GM23338 (cell line): ENCODE data around the gene DENND4A. TPM values are rescaled to one million over a fixed set of nuclear protein-coding genes. Genes with fewer than 3 reads are reported as not detected.

Experiments used
- ATAC-seq: fragments of 200-7000 bp; cut with Tn5 transposase; 3 replicates; pipeline ENCODE4 v1.9.1; 2020
- DNase-seq: peaks from one replicate; pipeline ENCODE4 v3.0.0-alpha.2; 2015; ENCODE audit warnings: low spot score
- H2AFZ ChIP-seq: fragments of 200-600 bp; sonication (generic); 2 replicates; pipeline ENCODE4 v1.8.0; 2016; ENCODE audit warnings: antibody characterized with exemption, mild to moderate bottlenecking, moderate library complexity
- H3F3A ChIP-seq: fragments of 200-600 bp; sonication (generic); replicated peaks from 2 replicates; pipeline ENCODE4 v1.8.0; 2017; ENCODE audit warnings: antibody characterized with exemption, mixed run types, low read depth
- H3K27ac ChIP-seq: fragments of 200-600 bp; sonication (generic); 2 replicates; pipeline ENCODE4 v1.6.1; 2016; ENCODE audit warnings: low read depth
- H3K27me3 ChIP-seq: fragments of 200-600 bp; sonication (generic); 2 replicates; pipeline ENCODE4 v1.8.0; 2016; ENCODE audit warnings: mild to moderate bottlenecking, mixed run types, moderate library complexity; ENCODE audit not compliant: insufficient read depth
- H3K36me3 ChIP-seq: fragments of 200-600 bp; sonication (generic); 2 replicates; pipeline ENCODE4 v1.8.0; 2016; ENCODE audit warnings: mild to moderate bottlenecking; ENCODE audit not compliant: insufficient read depth
- H3K4me1 ChIP-seq: fragments of 200-600 bp; sonication (generic); 2 replicates; pipeline ENCODE4 v1.8.0; 2016; ENCODE audit warnings: mild to moderate bottlenecking, moderate library complexity; ENCODE audit not compliant: insufficient read depth
- H3K4me2 ChIP-seq: fragments of 200-600 bp; sonication (generic); 2 replicates; pipeline ENCODE4 v1.7.1; 2017; ENCODE audit warnings: mixed run types
- H3K4me3 ChIP-seq: fragments of 200-600 bp; sonication (generic); 2 replicates; pipeline ENCODE4 v1.6.1; 2016; ENCODE audit warnings: mixed run types
- H3K79me2 ChIP-seq: fragments of 200-600 bp; sonication (generic); replicated peaks from 2 replicates; pipeline ENCODE4 v1.8.0; 2017; ENCODE audit warnings: mild to moderate bottlenecking; ENCODE audit not compliant: insufficient read depth
- H3K9me2 ChIP-seq: fragments of 200-600 bp; sonication (generic); 2 replicates; pipeline ENCODE4 v1.8.0; 2017; ENCODE audit not compliant: insufficient read depth
- H4K20me1 ChIP-seq: fragments of 200-600 bp; sonication (generic); replicated peaks from 2 replicates; pipeline ENCODE4 v1.8.0; 2017; ENCODE audit warnings: mild to moderate bottlenecking; ENCODE audit not compliant: insufficient read depth
- H3K27ac Mint-ChIP-seq: 2 replicates; pipeline ENCODE4 v1.8.0; 2020; ENCODE audit warnings: inconsistent platforms, mild to moderate bottlenecking, moderate library complexity, mixed read lengths
- H3K27me3 Mint-ChIP-seq: 3 replicates; pipeline ENCODE4 v1.8.0; 2022; ENCODE audit warnings: low read depth, mild to moderate bottlenecking, moderate library complexity, mixed read lengths, inconsistent platforms; ENCODE audit not compliant: insufficient read depth, poor library complexity
- H3K36me3 Mint-ChIP-seq: 3 replicates; pipeline ENCODE4 v1.8.0; 2021; ENCODE audit warnings: low read depth, mild to moderate bottlenecking, inconsistent platforms, moderate library complexity, mixed read lengths
- H3K4me1 Mint-ChIP-seq: 3 replicates; pipeline ENCODE4 v1.8.0; 2020; ENCODE audit warnings: mild to moderate bottlenecking, inconsistent platforms, mixed read lengths
- H3K4me3 Mint-ChIP-seq: 3 replicates; pipeline ENCODE4 v1.8.0; 2021; ENCODE audit warnings: moderate library complexity, mild to moderate bottlenecking, inconsistent platforms, mixed read lengths
- H3K9me3 Mint-ChIP-seq: 3 replicates; pipeline ENCODE4 v1.8.0; 2020; ENCODE audit warnings: moderate library complexity, mild to moderate bottlenecking, inconsistent platforms, mixed read lengths
- CREB1 ChIP-seq: fragments of 250-450 bp; sonication (Bioruptor Pico); IDR thresholded peaks from 2 replicates; pipeline ENCODE4 v1.5.0; 2020; ENCODE audit warnings: low read depth, mild to moderate bottlenecking, moderate library complexity
- CTCF ChIP-seq, 2 experiments: fragments of 200-600 bp in 1 of 2; sonication (generic) in 1 of 2; conservative IDR thresholded peaks; 2 replicates each; pipeline versions ENCODE4 v1.5.1 to v1.6.1; 2016 to 2017; ENCODE audit warnings: antibody characterized with exemption in 2 of 2, low read depth in 2 of 2, mild to moderate bottlenecking in 2 of 2, moderate library complexity in 1 of 2
- ETS1 ChIP-seq: IDR thresholded peaks from 2 replicates; pipeline ENCODE4 v1.6.1; 2016; ENCODE audit warnings: antibody characterized with exemption
- EZH2 ChIP-seq: fragments of 200-600 bp; sonication (generic); IDR thresholded peaks from one replicate; pipeline ENCODE4 v1.8.0; 2017; ENCODE audit warnings: antibody characterized with exemption, mild to moderate bottlenecking, low read depth; ENCODE audit not compliant: unreplicated experiment
- EZH2phosphoT487 ChIP-seq: fragments of 200-600 bp; sonication (generic); IDR thresholded peaks from one replicate; pipeline ENCODE4 v1.8.1; 2018; ENCODE audit warnings: antibody characterized with exemption; ENCODE audit not compliant: unreplicated experiment
- JUNB ChIP-seq: IDR thresholded peaks from one replicate; pipeline ENCODE4 v1.6.1; 2016; ENCODE audit warnings: antibody characterized with exemption; ENCODE audit not compliant: unreplicated experiment
- NANOG ChIP-seq: IDR thresholded peaks from 2 replicates; pipeline ENCODE4 v1.6.1; 2016; ENCODE audit warnings: antibody characterized with exemption, borderline replicate concordance
- POLR2AphosphoS5 ChIP-seq: IDR thresholded peaks from 2 replicates; pipeline ENCODE4 v1.6.1; 2016; ENCODE audit warnings: antibody characterized with exemption, low read depth
- STAT1 ChIP-seq: IDR thresholded peaks from one replicate; pipeline ENCODE4 v1.6.1; 2016; ENCODE audit warnings: antibody characterized with exemption; ENCODE audit not compliant: unreplicated experiment
- ZNF114 ChIP-seq: fragments of 250-450 bp; sonication (Bioruptor Pico); IDR thresholded peaks from 2 replicates; pipeline ENCODE4 v1.5.0; 2020; ENCODE audit warnings: mild to moderate bottlenecking, moderate library complexity
- ZNF331 ChIP-seq: fragments of 250-450 bp; sonication (Bioruptor Pico); IDR thresholded peaks from 2 replicates; pipeline ENCODE4 v1.5.0; 2020; ENCODE audit warnings: low read depth, mild to moderate bottlenecking, moderate library complexity
- ZNF462 ChIP-seq: fragments of 250-450 bp; sonication (Bioruptor Pico); IDR thresholded peaks from 2 replicates; pipeline ENCODE4 v1.5.0; 2020; ENCODE audit warnings: mild to moderate bottlenecking, moderate library complexity
- polyA plus RNA-seq: library from polyadenylated mRNA; unstranded; fragments of >200 nt; fragmentation: Nextera tagmentation; extraction: Ambion mirVana; gene quantifications from 2 replicates; pipeline ENCODE4 v1.2.1, GENCODE V29; 2016
- total RNA-seq: library from RNA; depleted of rRNA; stranded (reverse); fragments of >200 nt; shearing (Covaris generic); gene quantifications from 2 replicates; pipeline ENCODE4 v1.2.3, GENCODE V29; 2014
- TF ChIP-seq, protein P1 (sequence below): IDR thresholded peaks from one replicate; pipeline ENCODE4 v1.6.1; 2018; ENCODE audit warnings: antibody characterized with exemption; ENCODE audit not compliant: unreplicated experiment

DENND4A gene
- total and polyA plus RNA-seq, 2 experiments from 2014 or later, result 3.4 to 9.0 TPM

- H3K36me3 Mint-ChIP-seq, result no peaks in the 10 kb centered on the region
- no peak overlapping the region for H2AFZ ChIP-seq
- H3K27me3 ChIP-seq, result no peaks in the 10 kb centered on the region
- ATAC-seq, result no peak
- H3K4me3 Mint-ChIP-seq, result no peak overlapping the region
- no peak overlapping the region for H3K27ac Mint-ChIP-seq
- no peaks in the 10 kb centered on the region for H3K9me2 ChIP-seq
- no peaks in the 10 kb centered on the region for H3K79me2 ChIP-seq
- no peaks in the 10 kb centered on the region for H3K36me3 ChIP-seq
- no peaks in the 10 kb centered on the region for H4K20me1 ChIP-seq
- no peaks in the 10 kb centered on the region for H3K9me3 Mint-ChIP-seq
- no peaks in the 10 kb centered on the region for H3K4me1 ChIP-seq
- H3K27ac ChIP-seq, result no peak overlapping the region
- TF ChIP-seq JUNB (no peak), STAT1 (no peak), EZH2phosphoT487 (no peak), POLR2AphosphoS5 (no peak), ZNF114 (CRISPR knock-in tag) (no peak), ZNF331 (CRISPR knock-in tag) (no peak), CTCF (conservative IDR thresholded peaks at IDR 0.05; ENCODE audit: low read depth in 2 of 2) (no peak), EZH2 (no peak), NANOG (no peak), ZNF462 (CRISPR knock-in tag) (no peak), ETS1 (no peak), CREB1 (no peak)
- TF ChIP-seq, protein P1, sequence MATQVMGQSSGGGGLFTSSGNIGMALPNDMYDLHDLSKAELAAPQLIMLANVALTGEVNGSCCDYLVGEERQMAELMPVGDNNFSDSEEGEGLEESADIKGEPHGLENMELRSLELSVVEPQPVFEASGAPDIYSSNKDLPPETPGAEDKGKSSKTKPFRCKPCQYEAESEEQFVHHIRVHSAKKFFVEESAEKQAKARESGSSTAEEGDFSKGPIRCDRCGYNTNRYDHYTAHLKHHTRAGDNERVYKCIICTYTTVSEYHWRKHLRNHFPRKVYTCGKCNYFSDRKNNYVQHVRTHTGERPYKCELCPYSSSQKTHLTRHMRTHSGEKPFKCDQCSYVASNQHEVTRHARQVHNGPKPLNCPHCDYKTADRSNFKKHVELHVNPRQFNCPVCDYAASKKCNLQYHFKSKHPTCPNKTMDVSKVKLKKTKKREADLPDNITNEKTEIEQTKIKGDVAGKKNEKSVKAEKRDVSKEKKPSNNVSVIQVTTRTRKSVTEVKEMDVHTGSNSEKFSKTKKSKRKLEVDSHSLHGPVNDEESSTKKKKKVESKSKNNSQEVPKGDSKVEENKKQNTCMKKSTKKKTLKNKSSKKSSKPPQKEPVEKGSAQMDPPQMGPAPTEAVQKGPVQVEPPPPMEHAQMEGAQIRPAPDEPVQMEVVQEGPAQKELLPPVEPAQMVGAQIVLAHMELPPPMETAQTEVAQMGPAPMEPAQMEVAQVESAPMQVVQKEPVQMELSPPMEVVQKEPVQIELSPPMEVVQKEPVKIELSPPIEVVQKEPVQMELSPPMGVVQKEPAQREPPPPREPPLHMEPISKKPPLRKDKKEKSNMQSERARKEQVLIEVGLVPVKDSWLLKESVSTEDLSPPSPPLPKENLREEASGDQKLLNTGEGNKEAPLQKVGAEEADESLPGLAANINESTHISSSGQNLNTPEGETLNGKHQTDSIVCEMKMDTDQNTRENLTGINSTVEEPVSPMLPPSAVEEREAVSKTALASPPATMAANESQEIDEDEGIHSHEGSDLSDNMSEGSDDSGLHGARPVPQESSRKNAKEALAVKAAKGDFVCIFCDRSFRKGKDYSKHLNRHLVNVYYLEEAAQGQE, result no peak
- H3K4me1 Mint-ChIP-seq, result no peaks in the 10 kb centered on the region
- no peaks in the 10 kb centered on the region for H3F3A ChIP-seq
- no peak overlapping the region for H3K4me3 ChIP-seq
- H3K4me2 ChIP-seq, result no peak overlapping the region
- peaks cover 1% of the 10 kb centered on the region for H3K27me3 Mint-ChIP-seq
- no peak for DNase-seq
Measured at GRCh38 chr15:65688462-65688861, 103.6 kb downstream of the DENND4A start.
